Measurements from ENCODE around the gene B4GALNT2. TPM values are rescaled to one million over a fixed set of nuclear protein-coding genes. Genes with fewer than 3 reads are reported as not detected.

B4GALNT2 gene
- total RNA-seq, 1 donor from 2014 or later: 1.2 TPM

Other genes starting within 250 kb of the B4GALNT2 start
- gene ATP5MC1, start 240.0 kb upstream of the B4GALNT2 start, total RNA-seq (ENCODE audit: insufficient read depth, low replicate concordance): 50.1 TPM
- gene UBE2Z, start 224.4 kb upstream of the B4GALNT2 start, total RNA-seq (ENCODE audit: insufficient read depth, low replicate concordance): 32.0 TPM
- 74.2 TPM for gene SNF8, start 187.9 kb upstream of the B4GALNT2 start, total RNA-seq (ENCODE audit: insufficient read depth, low replicate concordance)
- gene GIP, start 164.2 kb upstream of the B4GALNT2 start, total RNA-seq (ENCODE audit: insufficient read depth, low replicate concordance): not detected
- 9.4 TPM for gene IGF2BP1, start 135.4 kb upstream of the B4GALNT2 start, total RNA-seq (ENCODE audit: insufficient read depth, low replicate concordance)
- not detected for gene GNGT2, start 77.8 kb downstream of the B4GALNT2 start, total RNA-seq (ENCODE audit: insufficient read depth, low replicate concordance)
- 4.6 TPM for gene ABI3, start 77.9 kb downstream of the B4GALNT2 start, total RNA-seq (ENCODE audit: insufficient read depth, low replicate concordance)
- gene PHOSPHO1, start 98.0 kb downstream of the B4GALNT2 start, total RNA-seq (ENCODE audit: insufficient read depth, low replicate concordance): 8.2 TPM
- 16.6 TPM for gene ZNF652, start 229.5 kb downstream of the B4GALNT2 start, total RNA-seq (ENCODE audit: insufficient read depth, low replicate concordance)